Breast epithelium (tissue), 4 donors: ENCODE measurements around the gene ZNF799. TPM values are rescaled to one million over a fixed set of nuclear protein-coding genes. Genes with fewer than 3 reads are reported as not detected.
"Not testable (repeated sequence)": the region's sequence is repeated elsewhere in the genome, so short reads cannot be mapped to it uniquely, and the experiment has no call there.

ENCODE experiments used
- DNase-seq, 2 donors: peaks; one replicate each; pipeline ENCODE4 v3.0.0-alpha.2; 2019; ENCODE audit warnings: low spot score in 2 of 2
- H3K27ac ChIP-seq, 2 donors: fragments of 200-600 bp; sonication (generic) in 1 of 2; one replicate each; pipeline ENCODE4 v1.5.1; 2016 to 2019; ENCODE audit warnings: mild to moderate bottlenecking in 1 of 2
- H3K27me3 ChIP-seq, 2 donors: fragments of 200-600 bp; sonication (generic) in 1 of 2; one replicate each; pipeline versions ENCODE4 v1.5.1 to v1.6.0; 2017 to 2019; ENCODE audit warnings: control low read depth in 1 of 2, mild to moderate bottlenecking in 1 of 2
- H3K36me3 ChIP-seq: fragments of 200-600 bp; one replicate; pipeline ENCODE4 v1.5.1; 2019
- H3K4me1 ChIP-seq, 2 donors: fragments of 200-600 bp; sonication (generic); one replicate each; pipeline ENCODE4 v1.5.1; 2016 to 2019; ENCODE audit warnings: control low read depth in 1 of 2
- H3K4me3 ChIP-seq, 3 donors: fragments of 200-600 bp; sonication (generic); 1 replicate in 2 of 3; 2 replicates in 1 of 3; pipeline ENCODE4 v1.5.1; 2016 to 2019; ENCODE audit warnings: mild to moderate bottlenecking in 3 of 3, moderate library complexity in 2 of 3
- H3K9me3 ChIP-seq, 2 donors: fragments of 200-600 bp; sonication (generic) in 1 of 2; one replicate each; pipeline ENCODE4 v1.5.1; 2016 to 2019; ENCODE audit warnings: control low read depth in 1 of 2
- POLR2A ChIP-seq: fragments of 450-650 bp; IDR thresholded peaks from one replicate; pipeline ENCODE4 v1.6.1; 2016; ENCODE audit warnings: antibody characterized with exemption, mild to moderate bottlenecking, moderate library complexity
- POLR2AphosphoS5 ChIP-seq, 3 donors: sonication (generic); formaldehyde crosslinking; IDR thresholded peaks; one replicate each; pipeline ENCODE4 v1.6.1; 2017; ENCODE audit warnings: antibody characterized with exemption in 3 of 3
- intact Hi-C: fragments of 100-400 bp; cut with DNase I; formaldehyde crosslinking; loops from one replicate; pipeline ENCODE4 v1.15.1; 2023; ENCODE audit warnings: low total_unique reads
- total RNA-seq, 3 donors: library from RNA; depleted of rRNA; stranded (reverse); fragments of >200 nt; gene quantifications; one replicate each; pipeline ENCODE4 v1.1.0, GENCODE V29; 2016
- TF ChIP-seq, protein P1 (sequence below), 3 donors: fragments of 450-650 bp; IDR thresholded peaks; one replicate each; pipeline ENCODE4 v1.5.1; 2016 to 2017; ENCODE audit warnings: antibody characterized with exemption in 3 of 3, mild to moderate bottlenecking in 3 of 3, moderate library complexity in 3 of 3

ZNF799 gene
- total RNA-seq, 3 donors from 2014 or later: 6.4 to 10.4 (median 8.8) TPM

- intact Hi-C loops: no loop called here
- Histone ChIP-seq H3K4me3 (peak overlapping the region; percentile 80 to 93 (median 89)), H3K9me3 (no peaks in the 10 kb centered on the region), H3K4me1 (no peaks in the 10 kb centered on the region), H3K36me3 (no peaks in the 10 kb centered on the region), H3K27me3 (no peaks in the 10 kb centered on the region), H3K27ac (peak overlapping the region; percentile 93 to 98)
- no peak for TF ChIP-seq POLR2A
- TF ChIP-seq, protein P1, sequence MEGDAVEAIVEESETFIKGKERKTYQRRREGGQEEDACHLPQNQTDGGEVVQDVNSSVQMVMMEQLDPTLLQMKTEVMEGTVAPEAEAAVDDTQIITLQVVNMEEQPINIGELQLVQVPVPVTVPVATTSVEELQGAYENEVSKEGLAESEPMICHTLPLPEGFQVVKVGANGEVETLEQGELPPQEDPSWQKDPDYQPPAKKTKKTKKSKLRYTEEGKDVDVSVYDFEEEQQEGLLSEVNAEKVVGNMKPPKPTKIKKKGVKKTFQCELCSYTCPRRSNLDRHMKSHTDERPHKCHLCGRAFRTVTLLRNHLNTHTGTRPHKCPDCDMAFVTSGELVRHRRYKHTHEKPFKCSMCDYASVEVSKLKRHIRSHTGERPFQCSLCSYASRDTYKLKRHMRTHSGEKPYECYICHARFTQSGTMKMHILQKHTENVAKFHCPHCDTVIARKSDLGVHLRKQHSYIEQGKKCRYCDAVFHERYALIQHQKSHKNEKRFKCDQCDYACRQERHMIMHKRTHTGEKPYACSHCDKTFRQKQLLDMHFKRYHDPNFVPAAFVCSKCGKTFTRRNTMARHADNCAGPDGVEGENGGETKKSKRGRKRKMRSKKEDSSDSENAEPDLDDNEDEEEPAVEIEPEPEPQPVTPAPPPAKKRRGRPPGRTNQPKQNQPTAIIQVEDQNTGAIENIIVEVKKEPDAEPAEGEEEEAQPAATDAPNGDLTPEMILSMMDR (IDR thresholded peaks at IDR 0.05): no peak
- no peak for TF ChIP-seq POLR2AphosphoS5 (IDR thresholded peaks at IDR 0.05)
- no peak for DNase-seq
Observed at GRCh38 chr19:12364391-12365235, 36.5 kb downstream of the ZNF799 start.

DNA sequence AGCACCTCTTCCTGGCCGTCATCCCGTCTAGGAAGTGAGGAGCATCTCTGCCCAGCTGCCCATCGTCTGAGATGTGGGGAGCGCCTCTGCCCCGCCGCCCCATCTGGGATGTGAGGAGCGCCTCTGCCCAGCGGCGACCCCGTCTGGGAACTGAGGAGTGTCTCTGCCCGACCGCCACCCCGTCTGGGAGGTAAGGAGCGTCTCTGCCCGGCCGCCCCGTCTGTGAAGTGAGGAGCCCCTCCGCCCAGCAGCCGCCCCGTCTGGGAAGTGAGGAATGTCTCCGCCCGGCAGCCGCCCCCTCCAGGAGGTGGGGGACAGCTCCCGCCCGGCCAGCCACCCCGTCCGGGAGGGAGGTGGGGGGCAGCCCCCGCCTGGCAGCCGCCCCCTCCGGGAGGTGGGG is 38.8 kb downstream of the ZNF799 start:
- H3K4me1 ChIP-seq, H3K27ac ChIP-seq, intact Hi-C loops, H3K9me3 ChIP-seq, H3K27me3 ChIP-seq, H3K36me3 ChIP-seq, DNase-seq, H3K4me3 ChIP-seq: not testable (repeated sequence)

GRCh38 chr19:12353375-12353774 is 47.7 kb downstream of the ZNF799 start:
- Histone ChIP-seq H3K27me3 (no peaks in the 10 kb centered on the region), H3K36me3 (peaks cover 8% of the 10 kb centered on the region), H3K27ac (no peak overlapping the region), H3K4me1 (no peaks in the 10 kb centered on the region), H3K4me3 (no peak overlapping the region), H3K9me3 (peaks cover 60 to 67% of the 10 kb centered on the region in 2 donors)
- DNase-seq: no peak
- TF ChIP-seq POLR2AphosphoS5 (IDR thresholded peaks at IDR 0.05): no peak
- TF ChIP-seq, protein P1 (IDR thresholded peaks at IDR 0.05): no peak
- TF ChIP-seq POLR2A: no peak
- intact Hi-C loops: no loop called here

- no peak for DNase-seq
- no peak overlapping the region for H3K27ac ChIP-seq
- peaks cover 8% of the 10 kb centered on the region for H3K36me3 ChIP-seq
- no peaks in the 10 kb centered on the region for H3K4me1 ChIP-seq
- H3K4me3 ChIP-seq: no peak overlapping the region
- peaks cover 49 to 75% of the 10 kb centered on the region in 2 donors for H3K9me3 ChIP-seq
- H3K27me3 ChIP-seq: no peaks in the 10 kb centered on the region
- intact Hi-C loops: no loop called here
- TF ChIP-seq POLR2AphosphoS5 (IDR thresholded peaks at IDR 0.05) (no peak), POLR2A (no peak)
- TF ChIP-seq, protein P1 (IDR thresholded peaks at IDR 0.05): no peak
Observed at GRCh38 chr19:12350890-12351197, 50.2 kb downstream of the ZNF799 start.

DNA sequence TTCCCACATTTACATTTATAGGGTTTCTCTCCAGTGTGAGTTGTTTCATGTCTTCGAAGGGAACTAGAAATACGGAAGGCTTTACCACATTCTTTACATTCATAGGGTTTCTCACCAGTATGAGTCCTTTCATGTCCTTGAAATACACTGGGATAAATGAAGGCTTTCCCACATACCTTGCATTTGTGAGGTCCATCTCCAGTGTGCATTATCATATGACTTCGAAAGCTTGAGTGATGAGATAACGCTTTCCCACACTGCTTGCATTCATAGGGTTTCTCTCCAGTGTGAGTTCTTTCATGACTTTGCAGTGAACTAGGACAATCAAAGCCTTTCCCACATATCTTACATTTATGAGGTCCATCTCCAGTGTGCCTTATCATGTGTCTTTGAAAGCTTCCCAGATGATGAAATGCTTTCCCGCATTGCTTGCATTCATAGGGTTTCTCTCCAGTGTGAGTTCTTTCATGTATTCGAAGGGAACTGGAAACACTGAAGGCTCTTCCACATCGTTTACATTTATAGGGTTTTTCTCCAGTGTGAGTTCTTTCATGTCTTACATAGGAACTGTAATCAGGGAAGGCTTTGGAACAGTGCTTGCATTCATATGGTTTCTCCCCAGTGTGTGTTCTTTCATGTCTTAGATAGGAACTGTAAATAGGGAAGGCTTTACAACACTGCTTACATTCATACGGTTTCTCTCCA is 50.7 kb downstream of the ZNF799 start:
- H3K4me1 ChIP-seq: no peaks in the 10 kb centered on the region
- intact Hi-C loops: no loop called here
- no peak for TF ChIP-seq POLR2AphosphoS5 (IDR thresholded peaks at IDR 0.05)
- TF ChIP-seq POLR2A: no peak
- TF ChIP-seq, protein P1 (IDR thresholded peaks at IDR 0.05): no peak
- no peak overlapping the region for H3K4me3 ChIP-seq
- no peak overlapping the region for H3K27ac ChIP-seq
- H3K36me3 ChIP-seq: peaks cover 8% of the 10 kb centered on the region
- no peak for DNase-seq
- peaks cover 49 to 78% of the 10 kb centered on the region in 2 donors for H3K9me3 ChIP-seq
- no peaks in the 10 kb centered on the region for H3K27me3 ChIP-seq
